Keratinocyte (primary cell): ENCODE measurements around the gene DCLRE1A. TPM values are rescaled to one million over a fixed set of nuclear protein-coding genes. Genes with fewer than 3 reads are reported as not detected.

Source experiments
- DNase-seq: peaks from one replicate; pipeline ENCODE4 v3.0.0-alpha.2; 2011; ENCODE audit warnings: low read depth, missing footprints, low spot score
- FAIRE-seq: peaks from 2 replicates; lab custom pipeline; 2011; peaks lifted over from hg19 to GRCh38; lab: Jason Lieb, UNC
- H2AFZ ChIP-seq: 2 replicates; pipeline ENCODE4 v1.6.0; 2012; ENCODE audit warnings: low read length, control low read depth, inconsistent platforms; ENCODE audit not compliant: control insufficient read depth
- H3K27ac ChIP-seq: 2 replicates; pipeline ENCODE4 v1.5.1; 2011; ENCODE audit warnings: low read length; ENCODE audit not compliant: control insufficient read depth, insufficient read depth
- H3K27me3 ChIP-seq: 3 replicates; pipeline ENCODE4 v1.6.0; 2011; ENCODE audit warnings: low read length; ENCODE audit not compliant: control insufficient read depth, insufficient read depth; ENCODE audit errors: extremely low read depth
- H3K36me3 ChIP-seq, 2 experiments: 2 replicates in 1 of 2; 3 replicates in 1 of 2; pipeline ENCODE4 v1.5.1; 2011; ENCODE audit warnings: low read length in 2 of 2, mild to moderate bottlenecking in 1 of 2; ENCODE audit not compliant: control insufficient read depth in 2 of 2, insufficient read depth in 2 of 2; ENCODE audit errors: extremely low read depth in 1 of 2
- H3K4me1 ChIP-seq: 3 replicates; pipeline ENCODE4 v1.5.1; 2011; ENCODE audit warnings: low read length; ENCODE audit not compliant: control insufficient read depth, insufficient read depth; ENCODE audit errors: extremely low read depth
- H3K4me2 ChIP-seq: 3 replicates; pipeline ENCODE4 v1.6.0; 2011; ENCODE audit warnings: low read depth, low read length; ENCODE audit not compliant: control insufficient read depth, insufficient read depth; ENCODE audit errors: extremely low read depth
- H3K4me3 ChIP-seq, 3 experiments: fragments of 200-600 bp in 1 of 3; sonication (generic) in 1 of 3; 2 replicates in 2 of 3; 3 replicates in 1 of 3; pipeline ENCODE4 v1.5.1; 2011 to 2016; ENCODE audit warnings: low read length in 3 of 3, mild to moderate bottlenecking in 3 of 3, control low read depth in 2 of 3, inconsistent platforms in 1 of 3, low read depth in 1 of 3, mixed read lengths in 1 of 3, mixed run types in 1 of 3, moderate library complexity in 1 of 3; ENCODE audit not compliant: control insufficient read depth in 2 of 3, insufficient read depth in 2 of 3; ENCODE audit errors: extremely low read depth in 1 of 3
- H3K79me2 ChIP-seq: 2 replicates; pipeline ENCODE4 v1.6.0; 2012; ENCODE audit warnings: low read length; ENCODE audit not compliant: control insufficient read depth, insufficient read depth
- H3K9ac ChIP-seq: 3 replicates; pipeline ENCODE4 v1.6.0; 2011; ENCODE audit warnings: low read length; ENCODE audit not compliant: control insufficient read depth, insufficient read depth; ENCODE audit errors: extremely low read depth
- H3K9me1 ChIP-seq: 3 replicates; pipeline ENCODE4 v1.6.0; 2011; ENCODE audit warnings: low read length; ENCODE audit not compliant: control insufficient read depth, insufficient read depth; ENCODE audit errors: extremely low read depth
- H3K9me3 ChIP-seq: 2 replicates; pipeline ENCODE4 v1.5.1; 2012; ENCODE audit warnings: low read depth, low read length; ENCODE audit not compliant: control insufficient read depth
- H4K20me1 ChIP-seq: 3 replicates; pipeline ENCODE4 v1.6.0; 2011; ENCODE audit warnings: low read length; ENCODE audit not compliant: control insufficient read depth, insufficient read depth; ENCODE audit errors: extremely low read depth
- EZH2 ChIP-seq: IDR thresholded peaks from one replicate; pipeline ENCODE4 v1.6.1; 2012; ENCODE audit warnings: inconsistent platforms, mild to moderate bottlenecking, low read length, moderate library complexity
- dilution Hi-C: fragments of 300-500 bp; cut with MboI; formaldehyde crosslinking; loops from one replicate; pipeline ENCODE4 v1.7.0; 2020; ENCODE audit warnings: low sequenced_read_pairs; ENCODE audit not compliant: extremely low pct_ligation_motif_present
- polyA plus RNA-seq, 5 experiments: library from polyadenylated mRNA; depleted of rRNA in 3 of 5; stranded (reverse) in 3 of 5; stranded (forward) in 1 of 5; unstranded in 1 of 5; fragments of >200 nt; gene quantifications; 1 replicate in 1 of 5; 2 replicates in 3 of 5; 3 replicates in 1 of 5; pipeline versions ENCODE4 v1.2.1 to v1.2.3, GENCODE V29; 2011 to 2012; ENCODE audit warnings: missing spikeins in 2 of 5, low read depth in 1 of 5, low replicate concordance in 1 of 5
- TF ChIP-seq, protein P1 (sequence below), 3 experiments: IDR thresholded peaks in 1 of 3; conservative IDR thresholded peaks in 1 of 3; optimal IDR thresholded peaks in 1 of 3; 2 replicates in 2 of 3; 3 replicates in 1 of 3; pipeline versions ENCODE3 to v1.5.1; 2011; ENCODE audit warnings: low read length in 3 of 3, mild to moderate bottlenecking in 3 of 3, moderate library complexity in 2 of 3, control low read depth in 1 of 3, inconsistent platforms in 1 of 3; ENCODE audit not compliant: insufficient read depth in 2 of 3; ENCODE audit errors: extremely low read depth in 1 of 3

DCLRE1A gene
- polyA plus RNA-seq, 1 donor (not counting 4 experiments of a cell fraction or from before 2014, with no cell fraction given) = 6.5 TPM

DNA sequence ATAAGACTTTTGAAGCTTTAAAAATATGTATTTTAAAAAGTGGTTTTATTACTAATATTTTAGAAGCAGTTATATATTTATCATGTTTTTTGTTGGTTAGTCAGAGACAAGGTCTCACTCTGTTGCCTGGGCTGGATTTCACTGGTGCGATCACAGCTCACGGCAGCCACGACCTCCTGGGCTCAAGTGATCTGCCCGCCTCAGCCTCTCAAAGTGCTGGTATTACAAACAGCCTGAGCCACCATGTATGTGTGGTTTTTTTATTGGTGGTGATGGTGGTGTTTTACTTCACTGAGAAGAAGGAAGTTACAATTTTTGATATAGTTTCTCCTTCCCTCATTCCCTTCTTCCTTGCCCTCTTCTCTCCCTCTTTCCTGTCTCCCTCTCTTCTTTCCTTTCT lies 14.0 kb upstream of the DCLRE1A start:
- no peaks in the 10 kb centered on the region for H3K4me1 ChIP-seq
- dilution Hi-C loops = no loop called here
- no peak for FAIRE-seq
- H3K36me3 ChIP-seq = no peaks in the 10 kb centered on the region
- no peak overlapping the region for H3K4me3 ChIP-seq
- no peak overlapping the region for H3K9ac ChIP-seq
- no peaks in the 10 kb centered on the region for H3K27me3 ChIP-seq
- H3K9me3 ChIP-seq = no peaks in the 10 kb centered on the region
- no peak for TF ChIP-seq EZH2
- TF ChIP-seq, protein P1, sequence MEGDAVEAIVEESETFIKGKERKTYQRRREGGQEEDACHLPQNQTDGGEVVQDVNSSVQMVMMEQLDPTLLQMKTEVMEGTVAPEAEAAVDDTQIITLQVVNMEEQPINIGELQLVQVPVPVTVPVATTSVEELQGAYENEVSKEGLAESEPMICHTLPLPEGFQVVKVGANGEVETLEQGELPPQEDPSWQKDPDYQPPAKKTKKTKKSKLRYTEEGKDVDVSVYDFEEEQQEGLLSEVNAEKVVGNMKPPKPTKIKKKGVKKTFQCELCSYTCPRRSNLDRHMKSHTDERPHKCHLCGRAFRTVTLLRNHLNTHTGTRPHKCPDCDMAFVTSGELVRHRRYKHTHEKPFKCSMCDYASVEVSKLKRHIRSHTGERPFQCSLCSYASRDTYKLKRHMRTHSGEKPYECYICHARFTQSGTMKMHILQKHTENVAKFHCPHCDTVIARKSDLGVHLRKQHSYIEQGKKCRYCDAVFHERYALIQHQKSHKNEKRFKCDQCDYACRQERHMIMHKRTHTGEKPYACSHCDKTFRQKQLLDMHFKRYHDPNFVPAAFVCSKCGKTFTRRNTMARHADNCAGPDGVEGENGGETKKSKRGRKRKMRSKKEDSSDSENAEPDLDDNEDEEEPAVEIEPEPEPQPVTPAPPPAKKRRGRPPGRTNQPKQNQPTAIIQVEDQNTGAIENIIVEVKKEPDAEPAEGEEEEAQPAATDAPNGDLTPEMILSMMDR (optimal IDR thresholded peaks at IDR 0.05 in 1 of 3, IDR thresholded peaks at IDR 0.05 in 1 of 3, conservative IDR thresholded peaks at IDR 0.05 in 1 of 3; ENCODE audit: extremely low read depth in 1 of 3, insufficient read depth in 2 of 3, low read length in 3 of 3) = no peak
- H2AFZ ChIP-seq = no peak overlapping the region
- no peak overlapping the region for H3K4me2 ChIP-seq
- no peak for DNase-seq
- H4K20me1 ChIP-seq = no peaks in the 10 kb centered on the region
- no peaks in the 10 kb centered on the region for H3K9me1 ChIP-seq
- peaks cover 10% of the 10 kb centered on the region for H3K79me2 ChIP-seq
- no peak overlapping the region for H3K27ac ChIP-seq

DNA sequence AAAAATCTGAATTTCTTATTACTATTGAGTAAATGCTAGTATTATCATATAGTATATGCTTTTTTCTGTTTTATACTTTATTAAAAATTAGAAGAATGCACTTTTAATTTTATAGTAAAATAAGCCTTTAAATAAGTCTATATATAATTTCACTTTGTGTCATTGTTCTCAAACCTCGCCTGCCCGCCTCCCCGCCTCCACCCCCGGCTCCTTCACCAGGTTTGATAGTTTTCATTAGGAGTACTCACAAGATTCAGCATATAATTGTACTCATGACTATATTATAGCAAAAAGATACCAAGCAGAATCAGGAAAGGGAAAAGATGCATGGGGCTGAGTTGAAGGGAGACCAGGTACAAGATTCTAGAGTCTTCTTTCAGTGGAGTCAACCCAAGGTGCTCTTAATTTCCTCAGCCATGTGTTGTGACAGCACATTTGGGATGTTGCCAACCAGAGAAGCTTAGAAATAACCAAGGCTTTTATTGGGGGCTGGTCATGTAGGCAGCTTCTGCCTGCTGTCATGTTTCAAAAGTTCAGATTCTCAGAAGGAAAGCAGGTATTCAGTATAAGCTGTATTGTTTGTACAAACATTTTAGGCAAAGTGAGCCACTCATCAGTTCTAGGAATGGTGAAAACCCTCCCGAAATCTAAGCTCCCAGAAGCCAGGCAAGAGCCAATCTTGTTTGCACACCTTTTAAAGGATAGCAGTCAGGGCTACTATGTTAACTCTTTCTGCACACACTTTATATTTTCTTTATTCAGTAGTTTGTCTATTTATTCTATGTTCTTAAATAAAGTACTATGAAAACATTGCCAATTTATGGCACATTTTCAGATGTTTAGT lies 12.9 kb upstream of the DCLRE1A start:
- H3K9me3 ChIP-seq = no peaks in the 10 kb centered on the region
- FAIRE-seq (no peak), DNase-seq (no peak)
- TF ChIP-seq EZH2 = no peak
- TF ChIP-seq, protein P1 (optimal IDR thresholded peaks at IDR 0.05 in 1 of 3, IDR thresholded peaks at IDR 0.05 in 1 of 3, conservative IDR thresholded peaks at IDR 0.05 in 1 of 3; ENCODE audit: extremely low read depth in 1 of 3, insufficient read depth in 2 of 3, low read length in 3 of 3) = no peak
- peaks cover 7% of the 10 kb centered on the region for H3K79me2 ChIP-seq
- dilution Hi-C loops = no loop called here
- no peak overlapping the region for H2AFZ ChIP-seq
- no peaks in the 10 kb centered on the region for H3K27me3 ChIP-seq
- no peaks in the 10 kb centered on the region for H3K36me3 ChIP-seq
- H3K9ac ChIP-seq = no peak overlapping the region
- H3K4me1 ChIP-seq = no peaks in the 10 kb centered on the region
- H3K9me1 ChIP-seq = no peaks in the 10 kb centered on the region
- no peak overlapping the region for H3K4me3 ChIP-seq
- H3K27ac ChIP-seq = no peak overlapping the region
- no peaks in the 10 kb centered on the region for H4K20me1 ChIP-seq
- no peak overlapping the region for H3K4me2 ChIP-seq
